Astrocyte of the cerebellum (primary cell): ENCODE measurements around the gene ASB17.
A peak's percentile ranks its signal among the peaks of the same experiment; 100 is the strongest.
"Not testable (repeated sequence)": the region's sequence is repeated elsewhere in the genome, so short reads cannot be mapped to it uniquely, and the experiment has no call there.

Experiments used
- DNase-seq: peaks from one replicate; pipeline ENCODE4 v3.0.0-alpha.2; 2011; ENCODE audit warnings: low read depth
- H3K4me3 ChIP-seq: 2 replicates; pipeline ENCODE4 v1.5.1; 2011; ENCODE audit warnings: mild to moderate bottlenecking, low read depth, low read length, moderate library complexity
- CTCF ChIP-seq: IDR thresholded peaks from 2 replicates; pipeline ENCODE4 v1.5.1; 2012; ENCODE audit warnings: low read length, low read depth, moderate library complexity, mild to moderate bottlenecking; ENCODE audit errors: missing control alignments
- in situ Hi-C: cut with HindIII; loops from 2 replicates; pipeline ENCODE4 v1.10.0; 2017; ENCODE audit warnings: low sequenced_read_pairs

ASB17 gene, protein sequence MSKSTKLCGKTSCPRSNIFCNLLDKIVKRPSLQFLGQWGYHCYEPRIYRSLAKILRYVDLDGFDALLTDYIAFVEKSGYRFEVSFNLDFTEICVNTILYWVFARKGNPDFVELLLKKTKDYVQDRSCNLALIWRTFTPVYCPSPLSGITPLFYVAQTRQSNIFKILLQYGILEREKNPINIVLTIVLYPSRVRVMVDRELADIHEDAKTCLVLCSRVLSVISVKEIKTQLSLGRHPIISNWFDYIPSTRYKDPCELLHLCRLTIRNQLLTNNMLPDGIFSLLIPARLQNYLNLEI

DNA sequence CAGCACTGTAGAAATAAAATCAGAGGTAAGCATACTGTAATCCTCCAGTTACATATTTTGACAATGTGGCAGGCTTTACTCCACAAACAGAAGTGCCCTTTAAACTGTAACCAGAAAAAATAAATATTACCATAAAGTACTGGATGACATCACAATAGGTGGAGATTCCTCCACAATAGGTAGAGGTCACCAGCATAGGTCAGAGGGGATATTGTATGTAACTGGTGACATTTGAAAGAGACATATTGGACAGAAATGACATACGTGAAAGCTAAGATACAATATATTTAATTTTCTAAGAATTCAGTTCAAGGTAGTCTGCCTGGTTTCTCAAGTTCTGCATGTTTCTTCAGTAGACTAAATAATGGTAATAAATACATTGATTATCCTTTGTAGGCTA is at the start of gene ASB17:
Gene ASB17 (minus strand): TSS at position 101 of the 400 bp plus-strand sequence. CDS start 113 bp downstream, outside the sequence.
- in situ Hi-C loops, result no loop called here
- no peak for TF ChIP-seq CTCF
- no peak within 1 kb of the TSS for H3K4me3 ChIP-seq
- DNase-seq, result no peak

DNA sequence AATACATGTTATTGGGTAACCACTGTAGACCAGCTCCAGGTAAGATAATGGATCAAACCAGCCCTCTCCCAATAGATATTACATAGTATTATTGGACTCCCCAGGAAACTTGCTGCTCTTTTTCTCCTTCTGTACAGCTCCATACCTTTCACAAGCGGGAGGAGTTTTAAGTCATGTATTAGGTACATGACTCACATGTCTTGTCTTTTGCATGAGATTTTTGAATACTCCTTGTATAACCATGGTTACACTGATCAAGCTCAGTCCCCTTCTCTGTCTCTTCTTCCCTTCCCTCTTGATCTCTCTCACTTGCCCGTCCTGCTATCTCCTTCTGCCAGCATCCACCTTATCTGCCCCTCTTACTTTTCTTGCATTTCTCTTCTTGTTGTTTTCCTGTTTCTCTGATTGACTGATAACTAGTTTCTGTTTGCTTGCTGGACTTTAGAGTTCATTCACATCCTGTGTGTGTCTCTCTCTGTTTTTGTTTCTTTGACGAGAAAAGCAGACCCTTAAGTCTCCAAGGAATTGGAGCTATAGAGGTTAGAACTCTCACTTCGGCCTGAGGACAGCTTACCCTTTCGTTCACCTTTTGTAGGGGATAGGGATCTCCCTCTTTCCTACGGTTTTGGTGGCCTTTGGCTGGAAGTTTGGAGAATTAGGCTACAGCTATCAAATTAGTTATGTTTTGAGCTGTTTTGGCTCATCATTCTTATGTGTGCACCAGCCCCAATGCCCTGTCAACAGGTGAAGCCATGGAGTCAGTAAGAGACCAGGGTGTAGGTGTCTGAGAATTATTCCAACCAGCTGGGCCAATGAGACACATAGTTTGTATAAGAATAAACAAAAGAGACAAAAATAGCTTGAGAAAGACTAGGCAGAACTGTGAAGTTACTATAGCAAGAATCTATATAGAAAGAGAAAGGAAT is 49.0 kb upstream of the ASB17 start:
- DNase-seq, result no peak
- no peak for TF ChIP-seq CTCF
- H3K4me3 ChIP-seq, result no peak overlapping the region
- in situ Hi-C loops, result no loop called here

DNA sequence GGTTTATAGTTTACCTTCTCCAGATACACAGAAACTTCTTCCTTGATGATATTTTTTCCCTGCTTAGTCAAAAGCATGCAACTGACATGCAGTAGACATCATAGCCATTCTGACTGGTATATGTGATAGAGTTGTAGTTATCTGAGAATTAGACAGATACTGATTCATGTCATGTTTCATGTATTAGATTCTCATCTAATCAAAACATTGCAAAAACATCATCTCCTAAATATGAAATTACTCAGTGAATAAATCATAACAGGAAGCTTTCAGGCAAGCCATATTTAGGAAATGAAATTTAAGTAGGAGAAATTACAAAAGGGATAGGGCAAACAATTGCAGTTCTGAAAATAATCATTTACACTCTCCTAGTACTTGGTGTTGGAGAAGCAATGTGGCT is 38.4 kb upstream of the ASB17 start:
- no peak for DNase-seq
- TF ChIP-seq CTCF, result no peak
- in situ Hi-C loops, result no loop called here
- H3K4me3 ChIP-seq, result no peak overlapping the region

DNA sequence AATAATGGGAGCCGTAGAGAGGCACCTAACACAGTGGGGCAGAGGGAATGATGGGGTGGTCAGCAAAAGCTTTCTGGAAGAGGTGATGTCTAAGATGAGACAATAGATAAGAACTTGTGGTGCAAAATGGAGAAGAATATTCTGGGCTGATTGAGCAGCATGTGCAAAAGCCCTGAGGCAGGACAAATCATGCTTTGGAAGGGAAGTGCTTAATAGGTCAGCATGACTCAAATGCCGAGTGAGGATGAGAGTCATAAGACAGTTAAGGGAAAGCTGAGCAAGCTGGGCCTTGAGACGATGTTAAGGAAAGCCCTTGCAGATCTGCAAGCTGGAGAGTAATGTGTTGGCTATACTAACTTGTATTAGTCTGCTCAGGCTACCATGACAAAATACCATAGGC is 37.3 kb upstream of the ASB17 start:
- TF ChIP-seq CTCF, result no peak
- no peak for DNase-seq
- in situ Hi-C loops, result no loop called here

GRCh38 chr1:75967719-75968118 is 35.5 kb upstream of the ASB17 start:
- TF ChIP-seq CTCF, result no peak
- in situ Hi-C loops, result no loop called here
- H3K4me3 ChIP-seq, result no peak overlapping the region
- DNase-seq, result no peak

More for the DNA sequence above, 37.3 kb upstream of the ASB17 start:
- no peak overlapping the region for H3K4me3 ChIP-seq

- DNase-seq, result no peak
- H3K4me3 ChIP-seq, result no peak overlapping the region
- in situ Hi-C loops, result no loop called here
- no peak for TF ChIP-seq CTCF
Observed at GRCh38 chr1:75964760-75965408, 32.7 kb upstream of the ASB17 start.

DNA sequence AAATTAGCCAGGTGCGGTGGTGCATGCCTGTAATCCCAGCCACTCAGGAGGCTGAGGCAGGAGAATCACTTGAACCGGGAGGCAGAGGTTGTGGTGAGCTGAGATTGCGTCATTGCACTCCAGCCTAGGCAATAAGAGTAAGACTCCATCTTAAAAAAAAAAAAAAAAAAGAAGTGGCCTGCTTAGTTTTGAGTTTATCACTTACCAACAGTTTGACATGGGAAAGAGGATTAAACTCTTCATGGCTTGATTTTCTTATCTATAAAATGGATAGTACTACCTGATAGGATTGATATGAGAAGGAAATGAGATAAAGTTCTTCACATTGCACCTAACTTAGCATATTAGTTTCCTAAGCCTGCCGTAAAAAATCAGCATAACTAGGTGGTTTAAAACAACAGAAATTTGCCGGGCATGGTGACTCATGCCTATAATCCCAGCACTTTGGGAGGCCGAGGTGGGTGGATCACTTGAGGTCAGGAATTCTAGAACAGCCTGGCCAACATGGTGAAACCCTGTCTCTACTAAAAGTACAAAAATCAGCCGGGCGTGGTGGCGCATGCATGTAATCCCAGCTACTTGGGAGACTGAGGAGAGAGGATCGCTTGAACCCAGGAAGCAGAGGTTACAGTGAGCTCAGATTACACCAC is 32.0 kb upstream of the ASB17 start:
- H3K4me3 ChIP-seq, in situ Hi-C loops: not testable (repeated sequence)

More for the DNA sequence above, 32.0 kb upstream of the ASB17 start:
- DNase-seq, result peak; percentile 47
